Cardiac septum (tissue), 1 donor: ENCODE data around the gene MPIG6B. TPM values are rescaled to one million over a fixed set of nuclear protein-coding genes. Genes with fewer than 3 reads are reported as not detected.
A peak's percentile ranks its signal among the peaks of the same experiment; 100 is the strongest.

Experiments used
- DNase-seq: peaks from one replicate; pipeline ENCODE4 v3.0.0-alpha.2; 2020; ENCODE audit warnings: low spot score
- intact Hi-C: fragments of 100-400 bp; cut with DNase I; formaldehyde crosslinking; loops from one replicate; pipeline ENCODE4 v1.14.0; 2022
- total RNA-seq: library from RNA; stranded (reverse); fragmentation: NEBNext Ultra II Directional; extraction: Animal tissue kit (Norgen Biotek cat#: 25700); gene quantifications from one replicate; pipeline ENCODE4 v1.2.1, GENCODE V29; 2021
- donor health status: DM: no; HTN: no; CAD: no.

The MPIG6B gene
- total RNA-seq, 1 donor from 2014 or later = 0.24 TPM

- intact Hi-C loops = no loop called here
- no peak for DNase-seq
Observed at GRCh38 chr6:31733734-31734133, 10.6 kb downstream of the MPIG6B start.

GRCh38 chr6:31734247-31734820, 11.2 kb downstream of the MPIG6B start:
- intact Hi-C loops = no loop called here
- DNase-seq = no peak

- intact Hi-C loops = loop anchor here (5.0 kb wide), 1 partner anchor 62 kb away; the partner anchor contains the start of gene VARS1
- peak; percentile 86 for DNase-seq
Observed at GRCh38 chr6:31734821-31735406, 11.7 kb downstream of the MPIG6B start.

GRCh38 chr6:31736021-31736767, 13.0 kb downstream of the MPIG6B start, which contains the start of gene CLIC1:
Gene CLIC1, minus strand, starts transcription at chr6:31736530. Its CDS starts 230 bp downstream, at chr6:31736300.
- intact Hi-C loops = loop anchor here (5.0 kb wide), 1 partner anchor 61 kb away; the partner anchor contains the start of gene VARS1

GRCh38 chr6:31736768-31737314, 13.7 kb downstream of the MPIG6B start:
- intact Hi-C loops = loop anchor here (5.0 kb wide), 1 partner anchor 60 kb away; the partner anchor contains the start of gene VARS1
- no peak for DNase-seq

More at GRCh38 chr6:31736021-31736767, 13.0 kb downstream of the MPIG6B start, which contains the start of gene CLIC1:
- DNase-seq = peak; percentile 95

- intact Hi-C loops = loop anchor here (5.0 kb wide), 1 partner anchor 60 kb away; the partner anchor contains the start of gene VARS1
Observed at GRCh38 chr6:31737315-31737990, 14.3 kb downstream of the MPIG6B start.

GRCh38 chr6:31737991-31738979, 15.1 kb downstream of the MPIG6B start:
- intact Hi-C loops = loop anchor here (5.0 kb wide), 1 partner anchor 59 kb away; the partner anchor contains the start of gene VARS1
- peak; percentile 88 for DNase-seq

More at GRCh38 chr6:31737315-31737990, 14.3 kb downstream of the MPIG6B start:
- no peak for DNase-seq

GRCh38 chr6:31739639-31740396, 16.6 kb downstream of the MPIG6B start, which contains the start of gene MSH5:
Gene MSH5, plus strand, starts transcription at chr6:31740005. Its CDS starts 462 bp downstream, at chr6:31740467.
- DNase-seq = peak; percentile 99
- intact Hi-C loops = loop anchor here (5.0 kb wide), 1 partner anchor 57 kb away; the partner anchor contains the start of gene VARS1

- intact Hi-C loops = no loop called here
Observed at GRCh38 chr6:31740397-31741223, 17.4 kb downstream of the MPIG6B start.

GRCh38 chr6:31741815-31742214, 18.6 kb downstream of the MPIG6B start:
- intact Hi-C loops = no loop called here
- no peak for DNase-seq

More at GRCh38 chr6:31740397-31741223, 17.4 kb downstream of the MPIG6B start:
- no peak for DNase-seq

GRCh38 chr6:31742894-31743293, 19.7 kb downstream of the MPIG6B start:
- intact Hi-C loops = no loop called here
- no peak for DNase-seq

- DNase-seq = no peak
- intact Hi-C loops = no loop called here
Observed at GRCh38 chr6:31744422-31744821, 21.2 kb downstream of the MPIG6B start.

- DNase-seq = no peak
- intact Hi-C loops = no loop called here
Observed at GRCh38 chr6:31749301-31750036, 26.3 kb downstream of the MPIG6B start.

GRCh38 chr6:31750411-31751022, 27.3 kb downstream of the MPIG6B start:
- intact Hi-C loops = no loop called here
- no peak for DNase-seq

- DNase-seq = no peak
- intact Hi-C loops = no loop called here
Observed at GRCh38 chr6:31752739-31753319, 29.7 kb downstream of the MPIG6B start.
